Testis (tissue), 2 donors: ENCODE results near the gene BABAM2.

ENCODE experiments used
- CTCF ChIP-seq, 3 experiments: fragments of 450-650 bp in 2 of 3; fragments of 200-600 bp in 1 of 3; sonication (generic) in 1 of 3; IDR thresholded peaks; one replicate each; pipeline ENCODE4 v1.5.1; 2016 to 2019; ENCODE audit warnings: antibody characterized with exemption in 3 of 3, mild to moderate bottlenecking in 2 of 3, moderate library complexity in 1 of 3
- POLR2A ChIP-seq: fragments of 450-650 bp; IDR thresholded peaks from one replicate; pipeline ENCODE4 v1.6.1; 2017; ENCODE audit warnings: antibody characterized with exemption, mild to moderate bottlenecking, moderate library complexity

DNA sequence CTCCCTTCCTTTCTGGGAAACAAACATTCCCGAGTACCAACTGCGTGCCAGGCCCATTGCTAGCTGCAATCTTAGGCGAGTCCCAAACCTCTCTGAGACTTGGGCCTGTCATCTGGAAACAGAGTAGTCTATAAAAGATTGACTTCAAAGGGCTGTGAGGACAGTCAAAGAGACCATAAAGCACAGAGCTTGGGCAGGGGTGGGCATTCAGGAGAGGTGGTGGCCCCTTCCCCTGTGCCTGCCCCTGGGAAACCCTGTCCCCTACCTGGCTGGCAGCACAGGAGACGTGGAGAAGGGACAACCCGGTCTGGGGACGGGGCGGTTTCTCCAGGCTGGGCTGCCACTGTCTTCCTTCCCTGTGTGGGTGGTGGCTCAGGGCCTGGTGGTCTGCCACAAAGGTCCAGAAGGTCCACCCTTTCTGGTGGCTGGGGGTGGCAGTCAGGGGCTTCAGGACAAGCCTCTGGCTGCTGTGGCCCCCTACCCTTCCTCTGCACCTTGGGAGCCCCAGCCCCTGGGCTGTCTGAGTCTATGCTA lies 468.2 kb downstream of the BABAM2 start:
- no peak for TF ChIP-seq CTCF (IDR thresholded peaks at IDR 0.05)
- no peak for TF ChIP-seq POLR2A
